ENCODE results near the gene ANGPTL4. TPM values are rescaled to one million over a fixed set of nuclear protein-coding genes. Genes with fewer than 3 reads are reported as not detected.

The ANGPTL4 gene
- total and polyA plus RNA-seq, 2 of the 13 experiments (the other 11 are each of a cell fraction or from before 2014, with no cell fraction given), result 0.80 to 21.7 TPM

- TF ChIP-seq ARID5B (CRISPR knock-in tag; IDR thresholded peaks at IDR 0.05), result peak; percentile 78
- TF ChIP-seq LRRFIP1 (CRISPR knock-in tag; conservative IDR thresholded peaks at IDR 0.05), result no peak
- TF ChIP-seq CEBPG (CRISPR knock-in tag; IDR thresholded peaks at IDR 0.05), result peak; percentile 57
- peak; percentile 62 for TF ChIP-seq ZNF605 (CRISPR knock-in tag; IDR thresholded peaks at IDR 0.05)
- no peak for TF ChIP-seq MBNL3 (CRISPR knock-in tag; conservative IDR thresholded peaks at IDR 0.05)
- TF ChIP-seq SMC3 (IDR thresholded peaks at IDR 0.05; ENCODE audit: low read length), result 0 out of 2 replicates have a peak, but pooled peaks have one; percentile 1
- 0 out of 2 replicates have a peak, but pooled peaks have one; percentile 9 for TF ChIP-seq ZFP37 (CRISPR knock-in tag; IDR thresholded peaks at IDR 0.05; ENCODE audit: borderline replicate concordance)
- no peak for TF ChIP-seq TEF (CRISPR knock-in tag; IDR thresholded peaks at IDR 0.05)
- no peak for TF ChIP-seq RORA (CRISPR knock-in tag; IDR thresholded peaks at IDR 0.05)
- TF ChIP-seq ZBED4 (CRISPR knock-in tag; IDR thresholded peaks at IDR 0.05; ENCODE audit: borderline replicate concordance), result no peak
- peak; percentile 83 for TF ChIP-seq RFX5 (IDR thresholded peaks at IDR 0.05; ENCODE audit: low read depth, low read length)
- TF ChIP-seq SMYD3 (CRISPR knock-in tag; IDR thresholded peaks at IDR 0.05), result no peak
- no peak for TF ChIP-seq CSRNP2 (CRISPR knock-in tag; conservative IDR thresholded peaks at IDR 0.05; ENCODE audit: low read depth)
- TF ChIP-seq BCL3 (CRISPR knock-in tag; IDR thresholded peaks at IDR 0.05), result no peak
- no peak for TF ChIP-seq GFI1 (CRISPR knock-in tag; IDR thresholded peaks at IDR 0.05; ENCODE audit: borderline replicate concordance)
Measured at GRCh38 chr19:8423817-8424223, 59.9 kb downstream of the ANGPTL4 start (continued).
